HS-27A (cell line): ENCODE data around the gene TUBA3E.
A peak's percentile ranks its signal among the peaks of the same experiment; 100 is the strongest.
"Not testable (repeated sequence)": the region's sequence is repeated elsewhere in the genome, so short reads cannot be mapped to it uniquely, and the experiment has no call there.

ENCODE experiments used
- DNase-seq: peaks from one replicate; pipeline ENCODE4 v3.0.0-alpha.2; 2012; ENCODE audit warnings: low read depth, missing footprints

The TUBA3E gene

DNA sequence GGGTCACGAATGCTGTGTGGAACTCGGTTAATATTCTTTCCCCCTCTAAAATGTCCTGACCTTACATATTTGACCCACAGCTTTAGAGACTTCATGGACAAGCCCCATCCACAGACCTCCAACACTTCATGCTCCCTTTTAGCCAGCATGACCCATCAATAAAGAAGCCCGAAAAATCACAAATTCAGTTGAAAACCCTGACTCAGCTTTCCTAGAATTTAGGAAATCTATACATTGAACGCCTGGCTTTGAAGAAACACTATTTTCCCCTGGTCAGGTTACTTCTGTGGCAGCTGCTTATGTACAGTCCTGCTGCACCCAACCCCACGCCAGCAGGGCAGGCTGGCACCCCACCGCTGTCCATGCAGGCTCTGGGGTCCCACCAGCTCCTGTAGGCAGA lies 6.9 kb downstream of the TUBA3E start:
- DNase-seq = not testable (repeated sequence)

DNA sequence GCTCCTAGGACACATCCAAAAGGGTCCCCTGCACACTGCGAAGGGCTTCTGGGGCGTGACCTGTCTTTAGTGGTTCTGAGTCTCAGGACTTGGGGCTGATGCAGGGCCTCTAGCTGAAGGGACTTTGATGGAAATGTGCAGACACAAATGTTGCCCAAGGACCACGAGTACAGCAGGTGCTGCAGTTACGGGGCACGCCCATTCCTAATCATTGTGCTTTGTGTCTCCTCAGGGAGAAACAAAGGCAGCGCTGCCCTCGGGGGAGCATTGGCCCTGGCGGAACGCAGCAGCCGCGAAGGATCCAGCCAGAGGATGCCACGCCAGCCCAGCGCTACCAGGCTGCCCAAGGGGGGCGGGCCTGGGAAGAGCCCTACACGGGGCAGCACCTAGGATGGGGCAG lies 8.0 kb downstream of the TUBA3E start:
- no peak for DNase-seq

DNA sequence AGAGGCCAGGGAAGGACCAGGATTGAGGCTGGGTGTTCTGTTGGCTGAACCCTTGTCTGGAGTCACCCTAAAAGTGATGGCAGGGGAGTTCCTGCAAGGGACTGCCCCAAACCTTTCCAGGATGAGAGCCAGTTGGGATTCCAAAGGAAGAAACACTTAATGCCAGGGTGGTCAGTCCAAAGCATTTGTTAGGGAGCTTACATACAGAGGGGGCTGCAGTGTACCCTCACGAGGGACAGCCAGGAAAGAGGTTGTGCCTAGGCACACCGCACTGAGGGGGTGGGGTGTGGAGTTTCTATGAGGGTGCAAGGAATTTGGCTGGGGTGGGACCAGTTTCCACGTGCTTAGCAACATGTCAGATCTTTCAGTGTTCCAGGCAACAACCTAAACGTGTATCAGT lies 9.3 kb downstream of the TUBA3E start:
- not testable (repeated sequence) for DNase-seq

DNA sequence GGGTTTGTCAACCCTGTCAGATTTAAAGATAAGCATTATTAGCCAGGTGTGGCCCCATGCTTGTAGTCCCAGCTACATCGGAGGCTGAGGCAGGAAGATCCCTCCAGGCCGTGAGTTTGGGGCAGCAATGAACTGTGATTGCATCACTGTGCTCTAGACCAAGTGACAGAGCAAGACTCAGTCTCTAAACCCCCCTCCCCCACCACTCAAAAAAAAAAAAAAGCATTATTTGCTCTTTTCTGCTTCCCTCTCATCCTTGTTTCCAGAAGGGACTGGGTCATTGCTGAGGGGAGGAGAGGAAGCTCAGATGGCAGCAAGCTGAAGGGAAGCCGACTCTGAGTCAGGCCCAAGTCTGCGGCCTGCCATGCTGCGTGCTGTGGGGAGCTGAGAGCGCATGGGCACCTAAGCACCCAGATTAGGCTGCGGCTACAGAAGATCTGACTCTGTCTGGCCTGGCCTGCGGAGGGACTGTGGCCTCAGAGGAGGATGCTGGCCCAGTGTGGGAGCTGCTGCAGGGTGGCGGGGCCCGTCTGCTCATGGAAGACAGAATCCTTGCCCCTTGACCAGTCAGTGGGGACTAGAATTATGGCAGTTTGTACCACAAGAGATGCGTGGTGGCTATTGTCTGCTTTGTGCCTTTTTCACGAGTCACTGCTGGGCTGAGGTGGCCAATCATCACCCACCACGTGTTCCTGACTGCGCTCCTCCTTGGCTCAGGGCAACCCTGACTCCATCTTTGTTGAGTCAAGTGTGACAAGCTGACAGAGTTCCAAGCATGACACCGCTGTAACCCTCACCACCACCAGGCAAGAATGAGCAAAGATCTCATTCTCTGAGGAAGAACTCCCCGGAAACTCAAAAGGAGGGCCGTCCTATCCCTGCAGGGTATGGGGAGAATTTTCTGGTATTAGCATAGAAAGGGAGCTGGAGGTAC lies 10.1 kb downstream of the TUBA3E start:
- not testable (repeated sequence) for DNase-seq

DNA sequence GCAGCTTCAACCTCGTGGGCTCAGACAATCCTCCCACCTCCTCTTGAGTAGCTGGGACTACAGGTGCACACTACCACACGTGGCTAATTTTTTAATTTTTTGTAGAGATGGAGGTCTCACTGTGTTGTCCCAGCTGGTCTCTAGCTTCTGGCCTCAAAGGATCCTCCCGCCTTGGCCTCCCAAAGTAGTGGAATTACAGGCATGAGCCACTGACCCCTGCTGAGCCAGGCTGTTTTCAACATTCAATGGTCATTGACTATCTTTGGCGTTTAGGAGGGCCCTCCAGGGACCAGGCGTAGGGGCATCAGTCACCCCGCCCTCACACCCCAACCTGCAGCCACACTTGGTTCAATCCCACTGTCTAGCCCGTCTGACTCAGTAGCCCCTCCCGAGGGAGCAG lies 11.0 kb downstream of the TUBA3E start:
- no peak for DNase-seq

DNA sequence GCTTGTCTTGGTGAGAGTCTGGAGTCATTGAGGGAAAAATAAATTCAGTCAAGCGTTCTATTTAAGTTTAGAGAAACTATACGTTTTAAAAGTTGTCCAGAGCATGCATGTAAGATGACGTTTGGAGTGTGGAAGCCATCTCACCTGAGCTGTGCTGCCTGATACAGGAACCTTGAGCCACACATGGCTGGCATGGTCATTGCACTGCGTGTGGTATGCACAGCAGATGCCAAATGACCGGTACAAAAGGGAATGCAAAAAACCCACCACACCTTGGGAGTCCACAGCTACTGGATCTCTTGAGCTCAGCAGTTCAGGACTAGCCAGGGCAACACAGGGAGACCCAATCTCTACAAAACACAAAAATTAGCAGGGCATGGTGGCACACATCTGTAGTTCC lies 11.8 kb downstream of the TUBA3E start:
- DNase-seq = no peak

DNA sequence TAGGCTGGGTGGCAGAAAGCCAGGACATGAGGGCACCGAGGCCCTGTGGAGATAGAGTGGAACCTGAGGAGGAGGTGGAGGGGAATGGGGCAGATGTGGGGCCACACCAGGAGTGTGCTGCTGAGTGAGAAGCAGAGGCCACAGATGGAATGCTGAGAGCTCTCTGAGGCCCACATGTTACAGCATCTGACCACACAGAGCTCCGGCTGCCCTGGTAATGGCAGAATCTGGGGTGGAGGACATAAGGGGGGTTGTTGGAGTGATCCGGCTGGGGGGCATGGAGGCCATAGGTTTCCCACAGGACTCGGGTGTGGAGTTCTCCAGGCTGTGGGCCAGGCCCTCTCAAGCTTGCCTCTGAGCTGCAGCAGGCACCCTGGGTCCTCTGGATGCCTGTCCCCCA lies 12.3 kb downstream of the TUBA3E start:
- no peak for DNase-seq

DNA sequence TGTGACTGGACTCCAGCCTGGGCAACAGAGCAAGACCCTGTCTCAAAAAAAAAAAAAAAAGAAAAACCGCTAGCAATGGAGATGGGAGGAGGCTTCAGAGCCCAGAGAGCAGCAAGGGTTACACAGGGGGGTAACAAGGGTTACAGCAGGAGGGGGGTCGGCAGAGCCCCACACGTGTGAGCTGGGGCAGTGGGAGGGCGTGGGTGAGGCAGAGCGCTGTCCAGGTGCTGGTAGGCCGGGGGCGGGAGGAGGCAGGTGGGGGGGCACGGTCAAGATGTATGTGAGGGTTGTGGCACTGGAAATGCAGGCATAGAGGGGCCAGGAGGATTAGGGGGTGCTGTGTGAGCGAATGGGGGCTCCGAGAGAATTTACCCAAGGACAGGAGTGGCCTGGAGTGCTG lies 12.8 kb downstream of the TUBA3E start:
- DNase-seq = no peak

DNA sequence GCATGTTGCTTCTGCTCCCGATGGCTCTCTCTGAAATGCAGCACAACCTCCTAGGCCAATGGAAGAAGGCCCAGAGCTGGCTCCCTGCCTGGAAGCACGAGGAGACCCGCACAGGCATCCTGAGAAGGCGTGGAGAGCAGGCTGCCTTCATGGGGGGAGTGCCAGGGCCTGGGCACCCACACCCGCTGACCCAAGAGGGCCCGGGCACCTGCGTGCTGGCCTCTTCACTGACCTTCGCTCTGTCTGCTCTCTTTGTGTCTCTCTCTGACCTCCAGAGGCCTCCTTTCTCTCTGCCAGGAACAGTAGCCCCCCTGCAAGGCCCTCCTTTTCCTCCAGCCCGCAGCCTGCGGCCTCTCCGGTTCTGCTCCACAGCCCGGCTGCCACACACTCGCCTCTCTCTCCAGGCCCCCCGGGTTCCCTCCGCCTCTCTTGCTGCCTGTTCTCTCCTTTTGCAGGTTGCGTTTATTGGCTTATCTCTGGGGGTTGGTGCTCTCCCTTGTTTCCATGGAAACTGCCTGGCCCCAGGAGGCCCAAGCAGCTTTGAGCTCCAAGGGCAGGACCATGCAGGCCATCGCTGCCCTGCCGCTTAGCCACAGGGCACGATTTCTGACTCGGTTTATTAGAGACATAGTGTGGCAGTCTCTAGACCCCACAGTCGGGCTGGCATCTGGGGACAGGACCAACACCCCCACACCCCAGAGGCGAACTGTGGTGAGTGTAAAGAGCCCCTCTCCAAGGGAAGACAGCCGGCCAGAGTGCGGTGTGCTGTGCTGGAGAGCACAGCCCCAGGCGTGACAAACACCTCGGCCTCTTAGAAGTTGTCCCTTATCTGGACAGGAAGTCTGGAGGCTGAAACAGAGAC lies 14.5 kb downstream of the TUBA3E start:
- DNase-seq = no peak

DNA sequence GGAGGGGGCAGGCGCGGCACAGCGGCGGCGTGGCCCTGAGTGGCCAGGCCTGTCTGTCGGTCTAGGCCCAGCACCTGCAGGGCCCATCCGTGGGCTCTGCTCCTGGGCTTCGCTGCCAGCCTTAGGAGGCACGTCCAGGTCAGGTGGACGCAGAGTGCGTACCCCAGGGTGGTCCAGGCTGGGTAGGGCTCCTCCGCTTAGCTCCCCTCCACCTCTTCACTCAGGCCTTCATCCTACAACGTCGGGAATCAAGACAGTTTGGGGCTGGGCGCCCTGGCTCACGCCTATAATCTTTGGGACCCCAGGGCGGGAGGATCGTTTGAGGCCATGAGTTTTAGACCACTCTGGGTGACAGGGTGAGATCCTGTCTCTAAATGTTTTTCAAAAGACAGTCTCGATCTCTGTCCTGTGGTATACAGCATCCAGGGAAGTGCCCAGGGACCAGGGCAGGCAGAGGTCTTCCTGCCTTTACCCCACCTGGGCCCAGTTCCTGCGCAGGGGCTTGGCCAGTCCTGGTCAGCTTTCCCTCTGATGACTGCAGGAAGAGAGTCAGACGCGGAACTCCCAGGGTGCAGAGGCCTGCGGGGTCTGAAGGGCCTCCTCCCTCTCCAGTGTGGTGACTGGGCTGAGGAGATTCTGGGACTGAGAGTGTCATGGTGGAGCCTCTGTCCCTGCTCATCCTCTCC lies 15.3 kb downstream of the TUBA3E start:
- DNase-seq = not testable (repeated sequence)

DNA sequence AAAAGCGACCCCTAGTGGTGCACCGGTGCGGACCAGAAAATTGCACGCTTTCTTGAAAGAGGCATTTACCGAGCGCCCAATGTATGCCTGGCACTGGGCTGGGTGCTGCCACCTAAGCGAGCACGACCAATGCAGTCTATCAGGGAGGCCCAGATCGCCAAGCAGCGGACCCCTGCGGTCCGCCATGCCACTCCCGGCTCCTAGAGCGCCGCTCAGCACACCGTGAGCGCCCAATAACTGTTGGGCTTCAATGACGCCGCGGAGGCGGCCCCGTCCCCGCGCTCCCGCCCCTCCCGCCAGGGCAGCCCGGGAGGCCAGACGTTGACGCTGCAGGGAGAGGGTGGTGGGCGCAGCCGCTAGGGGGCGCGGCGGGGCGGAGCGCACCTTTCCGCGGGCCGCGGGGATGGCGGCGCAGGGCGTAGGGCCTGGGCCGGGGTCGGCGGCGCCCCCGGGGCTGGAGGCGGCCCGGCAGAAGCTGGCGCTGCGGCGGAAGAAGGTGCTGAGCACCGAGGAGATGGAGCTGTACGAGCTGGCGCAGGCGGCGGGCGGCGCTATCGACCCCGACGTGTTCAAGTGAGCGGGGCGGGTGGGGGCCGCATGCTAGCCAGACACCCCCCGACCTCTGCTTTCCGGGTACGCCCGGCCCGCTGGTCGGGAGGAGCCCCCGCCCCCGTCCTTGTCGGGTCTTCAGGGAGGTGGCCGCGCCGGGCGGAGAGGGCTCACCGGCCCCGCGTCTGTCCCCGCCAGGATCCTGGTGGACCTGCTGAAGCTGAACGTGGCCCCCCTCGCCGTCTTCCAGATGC lies 16.2 kb downstream of the TUBA3E start, which contains the start of gene MZT2B:
Gene MZT2B, plus strand, starts transcription at position 383 of the 803 bp plus-strand sequence. Its CDS starts 21 bp downstream, at position 404.
- peak; percentile 82 for DNase-seq

DNA sequence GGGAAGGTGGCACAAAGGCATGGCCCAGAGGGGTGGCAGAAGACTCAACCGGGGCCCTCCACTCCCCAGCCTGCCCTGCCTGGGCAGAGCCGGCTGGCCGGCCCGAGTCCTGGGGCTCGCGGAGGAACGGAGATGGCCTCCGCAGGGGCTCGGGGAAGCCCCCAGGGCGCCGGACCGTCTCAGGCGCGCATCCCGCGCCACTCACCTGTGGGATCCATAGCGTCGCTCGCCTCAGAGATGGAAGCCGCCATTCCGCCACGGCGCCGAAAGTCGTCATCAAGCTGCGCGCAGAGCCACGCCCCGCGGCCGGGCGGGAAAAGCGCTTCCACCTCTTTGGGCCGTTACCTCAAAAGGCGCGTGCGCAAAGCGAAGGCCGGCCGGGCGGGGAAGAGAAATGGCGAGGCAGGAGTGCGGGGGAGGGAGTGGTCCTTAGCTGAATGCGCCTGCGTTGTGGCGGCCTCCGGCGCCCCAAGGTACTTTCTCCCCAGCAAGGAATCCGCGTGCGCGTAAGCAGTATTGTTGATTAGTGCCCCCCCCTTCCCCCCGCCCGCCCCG lies 16.8 kb downstream of the TUBA3E start, which contains the start of gene SMPD4:
Gene SMPD4, minus strand, starts transcription at position 278 of the 555 bp plus-strand sequence. CDS start 5,010 bp downstream, outside the sequence.
- peak; percentile 92 for DNase-seq

DNA sequence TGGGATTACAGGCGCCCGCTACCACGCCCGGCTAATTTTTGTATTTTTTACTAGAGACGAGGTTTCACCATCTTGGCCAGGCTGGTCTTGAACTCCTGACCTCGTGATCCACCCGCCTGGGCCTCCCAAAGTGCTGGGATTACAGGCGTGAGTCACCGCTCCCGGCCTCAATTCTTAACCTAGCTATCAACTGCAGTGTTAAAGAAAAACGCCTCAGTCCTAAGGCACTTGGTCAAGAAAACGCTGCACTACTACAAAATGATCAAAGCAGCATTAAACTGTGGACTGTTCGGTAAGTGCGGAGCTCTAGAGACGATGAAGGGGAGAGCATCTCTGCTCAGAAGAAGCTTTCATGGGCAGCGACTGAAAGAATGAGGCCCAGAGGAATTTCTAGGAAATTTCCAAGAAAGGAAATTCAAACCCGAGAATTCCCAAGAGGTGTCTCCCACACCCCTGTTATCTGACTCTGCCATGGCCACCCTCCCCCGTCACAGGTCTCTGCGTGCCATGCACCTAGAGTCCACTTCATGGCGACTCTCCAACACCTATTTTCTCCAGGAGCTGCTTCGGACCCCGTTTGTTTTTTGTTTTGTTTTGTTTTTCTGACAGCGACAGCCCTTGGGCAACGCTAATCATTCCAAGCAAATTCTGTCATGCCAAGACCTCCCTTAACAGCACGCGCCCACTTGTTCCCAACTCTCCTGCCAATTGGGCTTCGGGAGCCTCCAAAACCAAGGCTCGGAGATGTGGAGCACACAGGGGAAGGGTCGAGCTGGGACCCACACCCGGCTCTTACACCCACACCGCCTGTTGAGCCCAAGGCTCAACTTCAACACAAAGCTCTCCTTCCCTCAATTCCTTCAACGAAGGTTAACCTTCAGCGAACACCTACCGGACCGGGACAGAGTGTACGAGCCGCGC lies 17.6 kb downstream of the TUBA3E start:
- DNase-seq = not testable (repeated sequence)

DNA sequence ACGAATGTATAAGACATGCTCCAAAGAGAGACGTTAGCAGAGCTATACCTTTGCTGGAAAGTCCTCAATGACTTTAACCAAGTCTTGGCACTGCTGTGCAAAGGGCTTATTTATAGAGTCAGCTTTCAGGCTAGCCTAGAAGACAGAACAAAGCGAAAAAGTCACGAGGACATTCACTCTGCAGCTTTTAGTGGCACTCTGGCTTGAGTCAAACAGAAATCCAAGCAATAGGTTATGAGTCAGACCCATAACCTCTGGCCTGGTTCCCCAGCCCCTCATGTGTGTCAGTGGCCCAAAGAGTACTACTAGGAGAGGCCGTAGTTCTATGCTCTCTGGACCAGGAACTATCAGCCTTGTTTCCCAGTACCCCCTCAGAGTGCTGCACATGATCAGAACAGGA lies 23.4 kb downstream of the TUBA3E start:
- DNase-seq = not testable (repeated sequence)

DNA sequence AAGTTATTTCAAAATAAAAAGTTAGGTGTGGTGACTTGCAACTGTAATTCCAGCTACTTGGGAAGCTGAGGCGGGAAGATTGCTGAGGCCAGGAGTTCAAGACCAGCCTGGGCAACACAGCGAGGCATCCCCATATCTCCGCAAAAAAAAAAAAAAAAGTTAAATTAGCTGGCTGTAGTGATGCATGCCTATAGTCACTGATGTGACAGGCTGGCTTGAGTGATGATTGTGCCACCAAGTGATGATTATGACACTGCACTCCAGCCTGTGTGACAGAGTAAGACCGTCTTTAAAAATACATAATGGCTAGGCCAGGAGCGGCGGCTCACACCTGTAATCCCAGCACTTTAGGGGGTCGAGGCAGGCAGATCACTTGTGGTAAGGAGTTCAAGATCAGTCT lies 28.3 kb downstream of the TUBA3E start:
- no peak for DNase-seq

DNA sequence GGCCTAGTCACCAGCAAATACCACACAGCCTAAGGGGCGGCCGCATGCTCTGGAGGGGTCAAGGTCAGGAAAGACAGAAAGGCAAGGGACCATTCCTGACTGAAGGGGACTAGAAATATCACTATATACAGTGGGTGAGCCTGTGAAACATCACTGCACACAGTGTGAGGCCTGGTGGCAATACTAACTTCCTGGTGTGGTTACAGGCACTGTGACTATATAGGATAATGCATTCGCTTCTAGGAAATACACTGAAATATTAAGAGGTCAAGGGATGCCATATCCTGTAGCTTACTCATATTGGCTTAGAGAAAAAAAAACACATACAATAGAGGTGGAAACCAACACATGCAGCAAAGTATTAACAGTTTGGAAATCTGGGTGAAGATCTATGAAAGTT lies 29.1 kb downstream of the TUBA3E start:
- DNase-seq = not testable (repeated sequence)

DNA sequence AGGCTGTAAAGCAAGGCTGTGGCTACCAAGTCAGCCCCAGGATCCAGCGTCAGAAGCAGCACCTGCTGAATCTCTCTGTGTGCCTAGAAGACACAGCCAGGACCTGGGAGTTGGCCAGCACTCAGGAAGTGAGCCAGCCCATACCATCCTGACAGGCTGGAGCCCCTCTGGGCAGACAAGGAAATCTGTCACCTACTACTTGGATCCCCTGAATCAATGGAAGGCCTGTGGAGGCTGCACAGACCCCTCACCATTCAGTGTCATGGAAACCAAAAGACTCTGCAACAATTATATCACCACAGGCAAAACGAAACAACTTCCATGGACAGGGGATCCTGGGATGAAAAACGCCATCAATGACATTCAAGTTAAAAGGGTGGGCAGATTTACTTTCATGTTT lies 31.6 kb downstream of the TUBA3E start:
- not testable (repeated sequence) for DNase-seq

DNA sequence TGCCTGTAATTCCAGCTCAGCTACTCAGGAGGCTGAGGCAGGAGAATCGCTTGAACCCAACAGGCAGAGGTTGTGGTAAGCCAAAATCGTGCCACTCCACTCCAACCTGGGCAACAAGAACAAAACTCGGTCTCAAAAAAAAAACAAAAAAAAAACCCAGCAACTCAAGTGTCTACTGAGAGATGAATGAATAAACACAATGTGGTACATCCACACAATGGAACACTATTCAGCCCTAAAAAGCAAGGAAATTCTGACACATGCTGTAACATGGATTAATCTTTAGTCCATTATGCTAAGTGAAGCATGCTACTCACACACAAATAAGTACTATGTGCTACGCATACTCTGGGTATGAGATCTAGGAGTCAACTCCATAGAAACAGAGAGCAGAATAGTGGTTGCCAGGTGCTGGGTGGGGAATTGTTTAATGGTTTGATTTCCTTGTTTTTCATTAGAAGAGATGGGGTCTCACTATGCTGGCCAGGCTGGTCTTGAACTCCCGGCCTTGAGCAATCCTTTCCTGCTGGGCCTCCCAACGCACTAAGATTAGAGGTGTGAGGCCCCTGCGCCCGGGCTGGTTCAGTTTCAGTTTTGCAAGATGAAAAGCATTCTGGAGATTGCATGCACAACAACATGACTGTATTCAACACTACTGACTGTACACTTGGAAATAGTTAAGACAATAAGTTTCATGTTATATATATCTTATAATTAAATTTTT lies 32.8 kb downstream of the TUBA3E start:
- no peak for DNase-seq

DNA sequence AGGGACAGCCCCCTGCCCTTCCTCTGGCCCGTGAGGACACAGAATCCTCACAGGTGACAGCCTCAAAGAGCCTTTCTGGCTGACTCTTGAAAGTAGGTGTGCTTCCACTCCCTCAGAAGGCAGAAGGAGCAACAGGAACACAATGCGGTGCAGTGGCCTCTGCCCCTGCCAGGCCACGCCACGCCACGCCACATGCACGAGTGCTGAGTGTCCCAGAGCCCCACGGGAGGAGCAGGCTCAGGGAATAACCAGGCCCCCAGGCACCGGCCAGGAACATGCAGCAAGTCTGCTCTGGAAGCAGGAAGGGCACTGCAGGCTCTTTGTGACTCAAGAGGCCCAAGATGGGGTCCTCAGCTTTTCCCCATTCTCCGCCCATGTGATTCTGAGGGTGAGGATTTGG lies 35.3 kb downstream of the TUBA3E start:
- DNase-seq = no peak
